GM10266 (cell line): Measurements from ENCODE around the gene PSMB9.

Source experiments
- DNase-seq: peaks from one replicate; pipeline ENCODE4 v3.0.0; 2012; ENCODE audit errors: extremely low spot score
- CTCF ChIP-seq: IDR thresholded peaks from 2 replicates; pipeline ENCODE4 v1.5.1; 2012; ENCODE audit warnings: mild to moderate bottlenecking, low read depth; ENCODE audit not compliant: control insufficient read depth, insufficient read depth; ENCODE audit errors: missing control alignments

Gene PSMB9

DNA sequence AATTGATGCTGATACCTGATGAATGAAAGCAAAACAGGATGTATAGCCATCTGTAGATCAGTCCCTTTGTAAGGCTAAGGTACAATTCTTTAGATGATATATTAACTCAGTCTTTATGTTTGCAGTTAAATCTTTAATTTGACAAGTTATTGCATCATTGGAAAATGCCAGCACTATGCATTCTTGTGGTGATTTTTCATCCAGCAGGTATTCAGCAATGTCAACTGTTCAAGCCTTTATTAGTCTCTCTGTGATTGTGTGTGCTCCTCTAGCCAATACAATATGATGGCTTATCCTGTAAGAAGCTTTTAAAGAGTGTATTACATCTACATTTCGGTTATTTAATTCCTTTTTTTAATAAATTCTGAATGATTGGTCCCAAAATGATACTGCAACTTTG, 52.5 kb downstream of the PSMB9 start:
- TF ChIP-seq CTCF, result no peak
- no peak for DNase-seq

DNA sequence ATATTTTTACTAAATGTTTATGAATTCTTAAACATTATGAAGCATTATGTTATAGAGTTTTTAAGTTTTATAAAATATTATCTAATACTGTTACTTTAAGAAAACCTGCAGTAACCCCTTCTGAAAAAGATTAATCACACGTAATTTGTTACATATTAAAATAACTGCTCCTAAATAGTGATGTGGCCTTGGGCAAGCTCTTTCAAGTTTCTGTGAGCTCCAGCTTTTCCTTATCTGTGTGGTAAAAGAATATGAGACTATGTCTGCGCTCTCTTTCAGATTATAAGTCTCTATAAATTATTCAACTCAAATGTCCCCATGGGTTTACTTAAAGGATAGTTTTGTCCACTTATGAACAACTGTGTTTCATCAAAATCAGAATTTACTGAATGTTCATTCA, 54.9 kb downstream of the PSMB9 start:
- TF ChIP-seq CTCF, result no peak
- DNase-seq, result no peak
